Mesendoderm (in vitro differentiated cells): Measurements from ENCODE around the gene BBS9.
"Not testable (repeated sequence)": the region's sequence is repeated elsewhere in the genome, so short reads cannot be mapped to it uniquely, and the experiment has no call there.

Source experiments
- DNase-seq: peaks from one replicate; pipeline ENCODE4 v3.0.0; 2013
- H2AK5ac ChIP-seq: 2 replicates; pipeline ENCODE4 v1.6.1; 2013; ENCODE audit warnings: low read length, inconsistent platforms
- H2BK120ac ChIP-seq: 2 replicates; pipeline ENCODE4 v1.6.1; 2013; ENCODE audit warnings: low read depth, mild to moderate bottlenecking, low read length, moderate library complexity, mixed read lengths
- H2BK15ac ChIP-seq: replicated peaks from 2 replicates; pipeline ENCODE4 v1.6.1; 2013; ENCODE audit warnings: low read depth, mild to moderate bottlenecking, moderate library complexity
- H2BK5ac ChIP-seq: 2 replicates; pipeline ENCODE4 v1.6.1; 2013; ENCODE audit warnings: low read length, inconsistent platforms
- H3K18ac ChIP-seq: 2 replicates; pipeline ENCODE4 v1.6.1; 2013; ENCODE audit warnings: mild to moderate bottlenecking, low read length, mixed read lengths
- H3K23ac ChIP-seq: one replicate; pipeline ENCODE4 v1.6.1; 2013; ENCODE audit warnings: low read length
- H3K27ac ChIP-seq: 2 replicates; pipeline ENCODE4 v1.5.1; 2013; ENCODE audit warnings: low read depth, mild to moderate bottlenecking, inconsistent platforms, low read length, moderate library complexity
- H3K27me3 ChIP-seq: 2 replicates; pipeline ENCODE4 v1.6.1; 2013; ENCODE audit warnings: low read length, control low read depth, mild to moderate bottlenecking, inconsistent platforms; ENCODE audit not compliant: insufficient read depth, poor library complexity
- H3K36me3 ChIP-seq: 2 replicates; pipeline ENCODE4 v1.6.1; 2013; ENCODE audit warnings: low read length, inconsistent platforms; ENCODE audit not compliant: control insufficient read depth, insufficient read depth
- H3K4ac ChIP-seq: one replicate; pipeline ENCODE4 v1.6.1; 2013; ENCODE audit warnings: low read depth, mild to moderate bottlenecking, low read length, moderate library complexity
- H3K4me1 ChIP-seq: 2 replicates; pipeline ENCODE4 v1.6.1; 2013; ENCODE audit warnings: low read depth, low read length, inconsistent platforms; ENCODE audit not compliant: control insufficient read depth
- H3K4me2 ChIP-seq: 2 replicates; pipeline ENCODE4 v1.6.1; 2013; ENCODE audit warnings: low read length
- H3K4me3 ChIP-seq: 2 replicates; pipeline ENCODE4 v1.5.1; 2013; ENCODE audit warnings: mild to moderate bottlenecking, low read length
- H3K56ac ChIP-seq: one replicate; pipeline ENCODE4 v1.6.1; 2013; ENCODE audit warnings: low read length
- H3K79me1 ChIP-seq: 2 replicates; pipeline ENCODE4 v1.6.1; 2013; ENCODE audit warnings: low read length, inconsistent platforms
- H3K79me2 ChIP-seq: 2 replicates; pipeline ENCODE4 v1.6.1; 2013; ENCODE audit warnings: mild to moderate bottlenecking, low read length; ENCODE audit not compliant: control insufficient read depth, insufficient read depth
- H3K9ac ChIP-seq: 2 replicates; pipeline ENCODE4 v1.6.1; 2013; ENCODE audit warnings: low read length, inconsistent platforms
- H4K5ac ChIP-seq: one replicate; pipeline ENCODE4 v1.6.1; 2013; ENCODE audit warnings: low read length
- H4K8ac ChIP-seq: one replicate; pipeline ENCODE4 v1.6.1; 2013; ENCODE audit warnings: low read depth, mild to moderate bottlenecking, control low read depth, low read length, moderate library complexity
- WGBS: extraction: QIAGEN DNeasy Blood & Tissue Kit; methylation state at CpG from one replicate; pipeline ENCODE4 v1.1.7; 2013; ENCODE audit warnings: low lambda C conversion rate, missing lambda C conversion rate; ENCODE audit not compliant: insufficient coverage; ENCODE audit errors: extremely low coverage; 5-methylcytosine and 5-hydroxymethylcytosine counted together

The BBS9 gene

GRCh38 chr7:33287738-33288137 is 158.4 kb downstream of the BBS9 start:
- no peaks in the 10 kb centered on the region for H3K79me2 ChIP-seq
- no peak overlapping the region for H3K23ac ChIP-seq
- DNase-seq, result no peak
- no peak overlapping the region for H2AK5ac ChIP-seq
- H3K4me3 ChIP-seq, result no peak overlapping the region
- no peak overlapping the region for H3K18ac ChIP-seq
- no peak overlapping the region for H3K56ac ChIP-seq
- H3K36me3 ChIP-seq, result no peaks in the 10 kb centered on the region
- no peak overlapping the region for H4K8ac ChIP-seq
- H3K4ac ChIP-seq, result no peak overlapping the region
- no peak overlapping the region for H2BK5ac ChIP-seq
- no peak overlapping the region for H2BK15ac ChIP-seq
- H4K5ac ChIP-seq, result no peak overlapping the region
- no peak overlapping the region for H3K4me2 ChIP-seq
- H3K27ac ChIP-seq, result no peak overlapping the region
- no peaks in the 10 kb centered on the region for H3K79me1 ChIP-seq
- no peaks in the 10 kb centered on the region for H3K4me1 ChIP-seq
- H2BK120ac ChIP-seq, result no peak overlapping the region
- H3K9ac ChIP-seq, result no peak overlapping the region
- WGBS, result no CpG with 5 or more reads among the region's 3 CpGs
- no peaks in the 10 kb centered on the region for H3K27me3 ChIP-seq

- Histone ChIP-seq H3K4ac (no peak overlapping the region), H2BK15ac (no peak overlapping the region), H3K56ac (no peak overlapping the region), H3K36me3 (no peaks in the 10 kb centered on the region), H4K8ac (no peak overlapping the region), H3K79me2 (no peaks in the 10 kb centered on the region), H2AK5ac (no peak overlapping the region), H3K23ac (no peak overlapping the region), H3K9ac (no peak overlapping the region), H3K4me2 (no peak overlapping the region), H3K27me3 (no peaks in the 10 kb centered on the region), H3K27ac (no peak overlapping the region), H2BK5ac (no peak overlapping the region), H2BK120ac (no peak overlapping the region), H3K4me3 (no peak overlapping the region), H3K18ac (no peak overlapping the region), H4K5ac (no peak overlapping the region), H3K4me1 (no peaks in the 10 kb centered on the region), H3K79me1 (no peaks in the 10 kb centered on the region)
- WGBS, result no CpG with 5 or more reads among the region's 2 CpGs
- DNase-seq, result no peak
These were observed 169.5 kb downstream of the BBS9 start for GRCh38 chr7:33298848-33299247.

GRCh38 chr7:33299425-33299824 is 170.1 kb downstream of the BBS9 start:
- no peak overlapping the region for H2BK5ac ChIP-seq
- H3K4me2 ChIP-seq, result no peak overlapping the region
- H3K4me1 ChIP-seq, result no peaks in the 10 kb centered on the region

GRCh38 chr7:33300131-33300530 is 170.8 kb downstream of the BBS9 start:
- H2BK120ac ChIP-seq, result no peak overlapping the region
- no peak overlapping the region for H3K18ac ChIP-seq
- no peak overlapping the region for H2BK15ac ChIP-seq
- no peak overlapping the region for H4K8ac ChIP-seq
- H3K4me3 ChIP-seq, result no peak overlapping the region
- H2BK5ac ChIP-seq, result no peak overlapping the region
- H3K56ac ChIP-seq, result no peak overlapping the region
- no peak overlapping the region for H2AK5ac ChIP-seq
- no peak overlapping the region for H3K23ac ChIP-seq
- H3K4ac ChIP-seq, result no peak overlapping the region
- WGBS, result no CpG with 5 or more reads among the region's 1 CpG
- H3K79me2 ChIP-seq, result no peaks in the 10 kb centered on the region
- no peaks in the 10 kb centered on the region for H3K36me3 ChIP-seq
- no peaks in the 10 kb centered on the region for H3K79me1 ChIP-seq
- H3K27ac ChIP-seq, result no peak overlapping the region
- H3K4me2 ChIP-seq, result no peak overlapping the region
- DNase-seq, result no peak
- no peak overlapping the region for H4K5ac ChIP-seq
- no peaks in the 10 kb centered on the region for H3K27me3 ChIP-seq
- H3K4me1 ChIP-seq, result no peaks in the 10 kb centered on the region
- H3K9ac ChIP-seq, result no peak overlapping the region

More at GRCh38 chr7:33299425-33299824, 170.1 kb downstream of the BBS9 start:
- Histone ChIP-seq H2BK120ac (no peak overlapping the region), H3K18ac (no peak overlapping the region), H3K36me3 (no peaks in the 10 kb centered on the region), H3K4ac (no peak overlapping the region), H3K79me2 (no peaks in the 10 kb centered on the region), H4K5ac (no peak overlapping the region), H2AK5ac (no peak overlapping the region), H3K9ac (no peak overlapping the region), H3K23ac (no peak overlapping the region), H3K4me3 (no peak overlapping the region), H2BK15ac (no peak overlapping the region), H3K79me1 (no peaks in the 10 kb centered on the region), H3K27me3 (no peaks in the 10 kb centered on the region), H3K56ac (no peak overlapping the region), H4K8ac (no peak overlapping the region), H3K27ac (no peak overlapping the region)
- no CpG with 5 or more reads among the region's 2 CpGs for WGBS
- DNase-seq, result no peak

GRCh38 chr7:33300742-33301141 is 171.4 kb downstream of the BBS9 start:
- H4K8ac ChIP-seq, result no peak overlapping the region

GRCh38 chr7:33303978-33304557 is 174.7 kb downstream of the BBS9 start:
- H4K8ac ChIP-seq, result not testable (repeated sequence)

More at GRCh38 chr7:33300742-33301141, 171.4 kb downstream of the BBS9 start:
- H3K23ac ChIP-seq, result no peak overlapping the region
- no peak overlapping the region for H4K5ac ChIP-seq
- no peak overlapping the region for H3K9ac ChIP-seq
- H2BK15ac ChIP-seq, result no peak overlapping the region
- no peak overlapping the region for H3K56ac ChIP-seq
- H2BK120ac ChIP-seq, result no peak overlapping the region
- no peak overlapping the region for H2BK5ac ChIP-seq
- H3K4me2 ChIP-seq, result no peak overlapping the region
- DNase-seq, result no peak
- no peaks in the 10 kb centered on the region for H3K79me1 ChIP-seq
- no peak overlapping the region for H3K27ac ChIP-seq
- no peak overlapping the region for H3K4ac ChIP-seq
- H3K79me2 ChIP-seq, result no peaks in the 10 kb centered on the region
- H3K4me1 ChIP-seq, result no peaks in the 10 kb centered on the region
- H3K4me3 ChIP-seq, result no peak overlapping the region
- H3K18ac ChIP-seq, result no peak overlapping the region
- H3K36me3 ChIP-seq, result no peaks in the 10 kb centered on the region
- no peaks in the 10 kb centered on the region for H3K27me3 ChIP-seq
- no peak overlapping the region for H2AK5ac ChIP-seq

More at GRCh38 chr7:33303978-33304557, 174.7 kb downstream of the BBS9 start:
- H3K9ac ChIP-seq, H3K36me3 ChIP-seq, H3K4me1 ChIP-seq, H4K5ac ChIP-seq, H3K4me2 ChIP-seq, H3K79me2 ChIP-seq, H2AK5ac ChIP-seq, H3K23ac ChIP-seq, H2BK120ac ChIP-seq, H3K18ac ChIP-seq, H3K27ac ChIP-seq, H3K27me3 ChIP-seq, H2BK5ac ChIP-seq, H3K79me1 ChIP-seq, H2BK15ac ChIP-seq, H3K4me3 ChIP-seq, H3K56ac ChIP-seq, H3K4ac ChIP-seq, DNase-seq: not testable (repeated sequence)
- WGBS, result no CpG with 5 or more reads among the region's 33 CpGs
